Testis (tissue), 3 donors: Measurements from ENCODE around the gene TBC1D10A. TPM values are rescaled to one million over a fixed set of nuclear protein-coding genes. Genes with fewer than 3 reads are reported as not detected.

Experiments used
- DNase-seq: peaks from one replicate; pipeline ENCODE4 v3.0.0-alpha.2; 2019
- H3K27ac ChIP-seq, 2 donors: fragments of 200-600 bp; sonication (generic); one replicate each; pipeline ENCODE4 v1.5.1; 2019
- H3K27me3 ChIP-seq: fragments of 200-600 bp; sonication (generic); one replicate; pipeline ENCODE4 v1.5.1; 2019
- H3K36me3 ChIP-seq: fragments of 200-600 bp; sonication (generic); one replicate; pipeline ENCODE4 v1.5.1; 2017; ENCODE audit warnings: low read depth; ENCODE audit errors: missing control alignments
- H3K4me1 ChIP-seq: fragments of 200-600 bp; sonication (generic); one replicate; pipeline ENCODE4 v1.5.1; 2019
- H3K4me3 ChIP-seq, 2 donors: fragments of 200-600 bp; sonication (generic); one replicate each; pipeline ENCODE4 v1.5.1; 2017 to 2019
- H3K9me3 ChIP-seq: fragments of 200-600 bp; sonication (generic); one replicate; pipeline ENCODE4 v1.5.1; 2017
- POLR2A ChIP-seq: fragments of 450-650 bp; IDR thresholded peaks from one replicate; pipeline ENCODE4 v1.6.1; 2017; ENCODE audit warnings: antibody characterized with exemption, mild to moderate bottlenecking, moderate library complexity
- WGBS, 2 donors: methylation state at CpG; one replicate each; pipeline ENCODE4 v1.1.5; 2018; 5-methylcytosine and 5-hydroxymethylcytosine counted together
- intact Hi-C: fragments of 100-400 bp; cut with DNase I; formaldehyde crosslinking; loops from one replicate; pipeline ENCODE4 v1.15.1; 2023; ENCODE audit warnings: low total_unique reads
- polyA plus RNA-seq: library from polyadenylated mRNA; stranded (reverse); fragments of 350-450 nt; fragmentation: Illumina TruSeq; extraction: RNeasy Lipid Tissue Mini Kit (QIAGEN cat#74804); gene quantifications from one replicate; pipeline ENCODE4 v1.2.3, GENCODE V29; 2014; ENCODE audit warnings: low read depth, low replicate concordance; ENCODE audit not compliant: insufficient read depth
- total RNA-seq, 2 donors: library from RNA; depleted of rRNA; stranded (reverse); fragments of >200 nt; gene quantifications; one replicate each; pipeline ENCODE4 v1.2.3, GENCODE V29; 2016
- TF ChIP-seq, protein P1 (sequence below), 3 experiments: fragments of 450-650 bp in 2 of 3; fragments of 200-600 bp in 1 of 3; sonication (generic) in 1 of 3; IDR thresholded peaks; one replicate each; pipeline ENCODE4 v1.5.1; 2016 to 2019; ENCODE audit warnings: antibody characterized with exemption in 3 of 3, mild to moderate bottlenecking in 2 of 3, moderate library complexity in 1 of 3

The TBC1D10A gene
- total and polyA plus RNA-seq, 3 donors from 2014 or later, result 48.4 to 79.1 (median 51.0) TPM

DNA sequence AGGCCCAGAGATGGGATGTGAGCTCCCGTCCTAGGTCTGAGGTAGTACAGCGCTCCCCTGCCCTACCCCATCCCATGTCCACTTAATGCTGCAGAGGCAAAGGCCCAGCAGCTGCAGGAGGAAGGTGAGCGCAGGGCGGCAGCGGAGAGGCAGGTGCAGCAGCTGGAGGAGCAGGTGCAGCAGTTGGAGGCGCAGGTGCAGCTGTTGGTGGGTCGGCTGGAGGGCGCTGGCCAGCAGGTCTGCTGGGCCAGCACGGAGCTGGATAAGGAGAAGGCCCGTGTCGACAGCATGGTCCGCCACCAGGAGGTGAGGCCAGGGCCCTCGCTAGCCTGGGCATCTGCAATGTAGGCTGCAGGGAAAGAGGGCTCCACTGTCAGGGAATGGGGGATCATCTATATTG, 45.2 kb upstream of the TBC1D10A start:
- DNase-seq, result no peak
- Histone ChIP-seq H3K27me3 (no peaks in the 10 kb centered on the region), H3K27ac (no peak overlapping the region), H3K4me1 (no peaks in the 10 kb centered on the region), H3K4me3 (no peak overlapping the region), H3K36me3 (no peaks in the 10 kb centered on the region), H3K9me3 (no peaks in the 10 kb centered on the region)
- TF ChIP-seq POLR2A, result no peak
- TF ChIP-seq, protein P1, sequence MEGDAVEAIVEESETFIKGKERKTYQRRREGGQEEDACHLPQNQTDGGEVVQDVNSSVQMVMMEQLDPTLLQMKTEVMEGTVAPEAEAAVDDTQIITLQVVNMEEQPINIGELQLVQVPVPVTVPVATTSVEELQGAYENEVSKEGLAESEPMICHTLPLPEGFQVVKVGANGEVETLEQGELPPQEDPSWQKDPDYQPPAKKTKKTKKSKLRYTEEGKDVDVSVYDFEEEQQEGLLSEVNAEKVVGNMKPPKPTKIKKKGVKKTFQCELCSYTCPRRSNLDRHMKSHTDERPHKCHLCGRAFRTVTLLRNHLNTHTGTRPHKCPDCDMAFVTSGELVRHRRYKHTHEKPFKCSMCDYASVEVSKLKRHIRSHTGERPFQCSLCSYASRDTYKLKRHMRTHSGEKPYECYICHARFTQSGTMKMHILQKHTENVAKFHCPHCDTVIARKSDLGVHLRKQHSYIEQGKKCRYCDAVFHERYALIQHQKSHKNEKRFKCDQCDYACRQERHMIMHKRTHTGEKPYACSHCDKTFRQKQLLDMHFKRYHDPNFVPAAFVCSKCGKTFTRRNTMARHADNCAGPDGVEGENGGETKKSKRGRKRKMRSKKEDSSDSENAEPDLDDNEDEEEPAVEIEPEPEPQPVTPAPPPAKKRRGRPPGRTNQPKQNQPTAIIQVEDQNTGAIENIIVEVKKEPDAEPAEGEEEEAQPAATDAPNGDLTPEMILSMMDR (IDR thresholded peaks at IDR 0.05), result no peak
- intact Hi-C loops, result no loop called here
- 86 to 90% methylated on average over 2 to 13 of the region's 13 CpGs for WGBS, 2 donors

DNA sequence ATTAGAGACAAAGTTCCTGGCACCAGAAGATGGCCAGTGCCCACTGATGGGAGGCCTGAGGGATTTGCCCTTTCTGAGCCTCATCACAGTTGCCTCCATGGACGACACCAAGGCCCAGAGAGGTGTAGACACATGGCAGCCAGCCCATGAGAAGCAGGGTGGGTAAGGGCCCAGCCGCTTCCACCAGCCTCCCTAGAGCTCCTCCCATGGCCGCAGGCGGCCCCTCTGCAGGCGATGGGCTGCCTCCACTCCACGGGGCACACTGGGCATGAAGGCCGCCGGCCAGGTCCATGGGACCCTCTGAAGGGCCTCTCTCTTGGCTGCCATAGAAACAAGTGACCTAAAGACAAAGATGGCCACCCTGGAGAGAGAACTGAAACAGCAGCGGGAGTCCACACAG, 44.6 kb upstream of the TBC1D10A start:
- 92 to 94% methylated on average over 9 of the region's 9 CpGs for WGBS, 2 donors
- H3K36me3 ChIP-seq, result no peaks in the 10 kb centered on the region
- no peaks in the 10 kb centered on the region for H3K4me1 ChIP-seq

GRCh38 chr22:30370641-30371230, 44.0 kb upstream of the TBC1D10A start:
- no peaks in the 10 kb centered on the region for H3K9me3 ChIP-seq
- no peaks in the 10 kb centered on the region for H3K27me3 ChIP-seq
- no peaks in the 10 kb centered on the region for H3K36me3 ChIP-seq
- H3K4me1 ChIP-seq, result no peaks in the 10 kb centered on the region
- no peak overlapping the region for H3K27ac ChIP-seq
- no peak overlapping the region for H3K4me3 ChIP-seq
- 85 to 90% methylated on average over 14 to 19 of the region's 19 CpGs for WGBS, 2 donors
- intact Hi-C loops, result no loop called here
- DNase-seq, result no peak
- TF ChIP-seq POLR2A, result no peak
- TF ChIP-seq, protein P1 (IDR thresholded peaks at IDR 0.05), result no peak

More for the DNA sequence above, 44.6 kb upstream of the TBC1D10A start:
- intact Hi-C loops, result no loop called here
- Histone ChIP-seq H3K4me3 (no peak overlapping the region), H3K27ac (no peak overlapping the region), H3K9me3 (no peaks in the 10 kb centered on the region), H3K27me3 (no peaks in the 10 kb centered on the region)
- TF ChIP-seq, protein P1 (IDR thresholded peaks at IDR 0.05), result no peak
- TF ChIP-seq POLR2A, result no peak
- DNase-seq, result no peak

DNA sequence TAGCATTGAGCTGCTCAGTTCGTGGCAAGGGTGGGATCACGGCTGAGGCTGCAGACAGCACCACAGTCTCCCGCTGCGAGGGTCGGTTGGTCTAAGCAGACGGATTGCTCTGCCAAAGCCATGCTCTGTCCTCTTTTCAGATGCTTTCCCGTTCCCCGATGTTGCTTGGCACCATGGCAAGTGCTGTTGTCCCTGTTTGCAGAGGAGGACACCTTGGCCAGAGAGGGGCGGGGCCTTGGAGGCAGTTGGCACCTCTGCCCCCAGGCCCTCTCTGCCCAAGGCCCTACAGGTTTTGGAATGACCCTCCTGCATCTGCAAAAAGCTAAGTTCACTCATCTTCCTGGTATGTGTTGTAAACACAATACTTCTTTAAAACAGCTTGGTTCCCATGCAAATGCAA, 41.7 kb upstream of the TBC1D10A start:
- Histone ChIP-seq H3K4me1 (no peaks in the 10 kb centered on the region), H3K4me3 (no peak overlapping the region), H3K27me3 (no peaks in the 10 kb centered on the region), H3K9me3 (no peaks in the 10 kb centered on the region), H3K27ac (no peak overlapping the region), H3K36me3 (no peaks in the 10 kb centered on the region)
- intact Hi-C loops, result no loop called here
- 91 to 96% methylated on average over 9 of the region's 9 CpGs for WGBS, 2 donors
- DNase-seq, result no peak
- TF ChIP-seq POLR2A, result no peak
- TF ChIP-seq, protein P1 (IDR thresholded peaks at IDR 0.05), result no peak

GRCh38 chr22:30365891-30366290, 39.1 kb upstream of the TBC1D10A start:
- no peak for TF ChIP-seq POLR2A
- TF ChIP-seq, protein P1 (IDR thresholded peaks at IDR 0.05), result no peak
- Histone ChIP-seq H3K4me1 (no peaks in the 10 kb centered on the region), H3K27me3 (no peaks in the 10 kb centered on the region), H3K9me3 (no peaks in the 10 kb centered on the region), H3K36me3 (no peaks in the 10 kb centered on the region), H3K4me3 (no peak overlapping the region), H3K27ac (no peak overlapping the region)
- intact Hi-C loops, result no loop called here
- DNase-seq, result no peak
- WGBS, 2 donors, result 87 to 96% methylated on average over 13 to 18 of the region's 18 CpGs
